PC-3 (cell line): ENCODE results near the gene PALD1.
"Not testable (repeated sequence)": the region's sequence is repeated elsewhere in the genome, so short reads cannot be mapped to it uniquely, and the experiment has no call there.

Source experiments
- EZH2phosphoT487 ChIP-seq: fragments of 300-600 bp; sonication (generic); IDR thresholded peaks from 2 replicates; pipeline ENCODE4 v1.6.1; 2018; ENCODE audit warnings: mild to moderate bottlenecking, antibody characterized with exemption, low read length, borderline replicate concordance
- TF ChIP-seq, protein P1 (sequence below): fragments of 300-600 bp; sonication (generic); conservative IDR thresholded peaks from 2 replicates; pipeline ENCODE4 v1.5.1; 2017; ENCODE audit warnings: antibody characterized with exemption, low read depth, mild to moderate bottlenecking, low read length

DNA sequence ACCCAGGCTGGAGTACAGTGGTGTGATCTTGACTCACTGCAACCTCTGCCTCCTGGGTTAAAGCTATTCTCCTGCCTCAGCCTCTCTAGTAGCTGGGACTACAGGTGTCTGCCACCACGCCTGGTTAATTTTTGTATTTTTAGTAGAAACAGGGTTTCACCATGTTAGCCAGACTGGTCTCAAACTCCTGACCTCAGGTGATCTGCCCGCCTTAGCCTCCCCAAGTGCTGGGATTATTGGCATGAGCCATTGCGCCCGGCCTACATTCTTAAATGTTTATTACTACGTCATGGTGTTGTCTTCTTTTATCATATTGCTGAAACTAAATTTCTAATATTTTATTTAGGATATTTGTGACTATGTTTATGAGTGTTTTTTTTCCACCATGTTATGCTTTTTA lies 102.6 kb downstream of the PALD1 start:
- TF ChIP-seq, protein P1, sequence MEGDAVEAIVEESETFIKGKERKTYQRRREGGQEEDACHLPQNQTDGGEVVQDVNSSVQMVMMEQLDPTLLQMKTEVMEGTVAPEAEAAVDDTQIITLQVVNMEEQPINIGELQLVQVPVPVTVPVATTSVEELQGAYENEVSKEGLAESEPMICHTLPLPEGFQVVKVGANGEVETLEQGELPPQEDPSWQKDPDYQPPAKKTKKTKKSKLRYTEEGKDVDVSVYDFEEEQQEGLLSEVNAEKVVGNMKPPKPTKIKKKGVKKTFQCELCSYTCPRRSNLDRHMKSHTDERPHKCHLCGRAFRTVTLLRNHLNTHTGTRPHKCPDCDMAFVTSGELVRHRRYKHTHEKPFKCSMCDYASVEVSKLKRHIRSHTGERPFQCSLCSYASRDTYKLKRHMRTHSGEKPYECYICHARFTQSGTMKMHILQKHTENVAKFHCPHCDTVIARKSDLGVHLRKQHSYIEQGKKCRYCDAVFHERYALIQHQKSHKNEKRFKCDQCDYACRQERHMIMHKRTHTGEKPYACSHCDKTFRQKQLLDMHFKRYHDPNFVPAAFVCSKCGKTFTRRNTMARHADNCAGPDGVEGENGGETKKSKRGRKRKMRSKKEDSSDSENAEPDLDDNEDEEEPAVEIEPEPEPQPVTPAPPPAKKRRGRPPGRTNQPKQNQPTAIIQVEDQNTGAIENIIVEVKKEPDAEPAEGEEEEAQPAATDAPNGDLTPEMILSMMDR = not testable (repeated sequence)
- not testable (repeated sequence) for TF ChIP-seq EZH2phosphoT487
